Endothelial cell of umbilical vein (primary cell): ENCODE measurements around the gene SEMA3A.
"Not testable (repeated sequence)": the region's sequence is repeated elsewhere in the genome, so short reads cannot be mapped to it uniquely, and the experiment has no call there.

Experiments used
- GATA2 ChIP-seq: IDR thresholded peaks from 2 replicates; pipeline ENCODE4 v1.7.0; 2011; ENCODE audit warnings: low read depth, mild to moderate bottlenecking, moderate library complexity, mixed read lengths, low read length; ENCODE audit not compliant: insufficient read length, insufficient read depth
- JUN ChIP-seq: IDR thresholded peaks from 2 replicates; pipeline ENCODE4 v1.6.1; 2011; ENCODE audit warnings: borderline replicate concordance, low read depth; ENCODE audit not compliant: insufficient read length, insufficient read depth
- MYC ChIP-seq: IDR thresholded peaks from one replicate; pipeline ENCODE4 v1.6.1; 2011; ENCODE audit warnings: mild to moderate bottlenecking, low read depth, low read length
- POLR2A ChIP-seq: IDR thresholded peaks from 2 replicates; pipeline ENCODE4 v1.6.1; 2012; ENCODE audit warnings: low read depth, mild to moderate bottlenecking, control low read depth, low read length
- TF ChIP-seq, protein P1 (sequence below), 2 donors: IDR thresholded peaks; 1 replicate in 1 of 2; 2 replicates in 1 of 2; pipeline ENCODE4 v1.5.1; 2011; ENCODE audit warnings: low read length in 2 of 2, mild to moderate bottlenecking in 2 of 2, moderate library complexity in 2 of 2, control low read depth in 1 of 2, inconsistent platforms in 1 of 2, low read depth in 1 of 2; ENCODE audit not compliant: insufficient read depth in 1 of 2; ENCODE audit errors: extremely low read depth in 1 of 2
- TF ChIP-seq, protein P2 (sequence below): IDR thresholded peaks from 2 replicates; pipeline ENCODE4 v1.6.1; 2011; ENCODE audit not compliant: insufficient read depth, insufficient read length

DNA sequence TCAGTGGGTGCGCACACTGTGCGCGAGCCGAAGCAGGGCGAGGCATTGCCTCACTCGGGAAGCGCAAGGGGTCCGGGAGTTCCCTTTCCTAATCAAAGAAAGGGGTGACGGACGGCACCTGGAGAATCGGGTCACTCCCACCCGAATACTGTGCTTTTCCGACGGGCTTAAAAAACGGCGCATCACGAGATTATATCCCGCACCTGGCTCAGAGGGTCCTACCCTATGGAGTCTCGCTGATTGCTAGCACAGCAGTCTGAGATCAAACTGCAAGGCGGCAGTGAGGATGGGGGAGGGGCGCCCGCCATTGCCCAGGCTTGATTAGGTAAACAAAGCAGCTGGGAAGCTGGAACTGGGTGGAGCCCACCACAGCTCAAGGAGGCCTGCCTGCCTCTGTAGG is 44.2 kb downstream of the SEMA3A start:
- TF ChIP-seq, protein P1, sequence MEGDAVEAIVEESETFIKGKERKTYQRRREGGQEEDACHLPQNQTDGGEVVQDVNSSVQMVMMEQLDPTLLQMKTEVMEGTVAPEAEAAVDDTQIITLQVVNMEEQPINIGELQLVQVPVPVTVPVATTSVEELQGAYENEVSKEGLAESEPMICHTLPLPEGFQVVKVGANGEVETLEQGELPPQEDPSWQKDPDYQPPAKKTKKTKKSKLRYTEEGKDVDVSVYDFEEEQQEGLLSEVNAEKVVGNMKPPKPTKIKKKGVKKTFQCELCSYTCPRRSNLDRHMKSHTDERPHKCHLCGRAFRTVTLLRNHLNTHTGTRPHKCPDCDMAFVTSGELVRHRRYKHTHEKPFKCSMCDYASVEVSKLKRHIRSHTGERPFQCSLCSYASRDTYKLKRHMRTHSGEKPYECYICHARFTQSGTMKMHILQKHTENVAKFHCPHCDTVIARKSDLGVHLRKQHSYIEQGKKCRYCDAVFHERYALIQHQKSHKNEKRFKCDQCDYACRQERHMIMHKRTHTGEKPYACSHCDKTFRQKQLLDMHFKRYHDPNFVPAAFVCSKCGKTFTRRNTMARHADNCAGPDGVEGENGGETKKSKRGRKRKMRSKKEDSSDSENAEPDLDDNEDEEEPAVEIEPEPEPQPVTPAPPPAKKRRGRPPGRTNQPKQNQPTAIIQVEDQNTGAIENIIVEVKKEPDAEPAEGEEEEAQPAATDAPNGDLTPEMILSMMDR (IDR thresholded peaks at IDR 0.05; ENCODE audit: extremely low read depth in 1 of 2, insufficient read depth in 1 of 2, low read depth in 1 of 2, low read length in 2 of 2): not testable (repeated sequence)
- not testable (repeated sequence) for TF ChIP-seq GATA2, POLR2A, MYC, JUN
- TF ChIP-seq, protein P2, sequence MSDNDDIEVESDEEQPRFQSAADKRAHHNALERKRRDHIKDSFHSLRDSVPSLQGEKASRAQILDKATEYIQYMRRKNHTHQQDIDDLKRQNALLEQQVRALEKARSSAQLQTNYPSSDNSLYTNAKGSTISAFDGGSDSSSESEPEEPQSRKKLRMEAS: not testable (repeated sequence)
